ENCODE measurements around the gene JAKMIP3.

Gene JAKMIP3

DNA sequence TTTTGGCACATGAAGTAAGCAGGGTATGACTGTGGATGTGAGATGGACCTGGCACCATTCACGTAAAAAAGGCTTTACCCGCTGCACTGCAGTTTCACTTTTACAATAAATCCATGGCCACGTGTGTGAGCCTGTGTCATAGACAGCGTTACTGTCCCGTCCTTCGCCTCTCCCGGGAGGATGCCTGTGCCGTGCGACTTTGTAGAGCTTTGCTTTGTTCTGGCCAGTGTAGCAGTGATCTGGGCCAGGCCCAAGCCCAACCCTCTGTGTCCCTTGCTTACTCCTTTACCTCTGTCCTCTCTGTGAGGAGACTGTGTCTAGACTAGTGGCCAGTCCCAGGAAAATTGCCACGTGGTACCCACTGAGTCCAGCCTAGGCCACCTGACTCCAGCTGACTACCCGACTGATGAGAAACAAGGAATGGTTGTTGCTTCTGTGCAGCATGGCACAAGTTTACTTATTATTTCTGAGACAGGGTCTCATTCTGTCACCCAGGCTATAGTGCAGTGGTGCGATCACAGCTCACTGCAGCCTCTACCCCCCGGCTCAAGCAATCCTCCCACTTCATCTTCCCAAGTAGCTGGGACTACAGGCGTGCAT, 48.1 kb downstream of the JAKMIP3 start:
- no peak for DNase-seq

GRCh38 chr10:132114953-132115520, 49.3 kb downstream of the JAKMIP3 start:
- no peak for DNase-seq

Data from activated CD4-positive, alpha-beta T cell treated with anti-CD3 and anti-CD28 coated beads, Interleukin-2, amount 50 U/mL, for 48 hours (primary cell).